Measurements from ENCODE around the gene LYST.

GRCh38 chr1:235708390-235708962, 158.2 kb downstream of the LYST start:
- TF ChIP-seq CTCF (IDR thresholded peaks at IDR 0.05; ENCODE audit: poor library complexity) (no peak), EZH2phosphoT487 (IDR thresholded peaks at IDR 0.05; ENCODE audit: low read depth, severe bottlenecking, unreplicated experiment) (no peak)

Data from hepatocyte (in vitro differentiated cells).